ENCODE data around the gene ADGRL3. TPM values are rescaled to one million over a fixed set of nuclear protein-coding genes. Genes with fewer than 3 reads are reported as not detected.

ADGRL3 gene
- total and polyA plus RNA-seq, 2 donors (not counting 1 experiment from before 2014, with no cell fraction given), result under 0.01 to 0.05 TPM

DNA sequence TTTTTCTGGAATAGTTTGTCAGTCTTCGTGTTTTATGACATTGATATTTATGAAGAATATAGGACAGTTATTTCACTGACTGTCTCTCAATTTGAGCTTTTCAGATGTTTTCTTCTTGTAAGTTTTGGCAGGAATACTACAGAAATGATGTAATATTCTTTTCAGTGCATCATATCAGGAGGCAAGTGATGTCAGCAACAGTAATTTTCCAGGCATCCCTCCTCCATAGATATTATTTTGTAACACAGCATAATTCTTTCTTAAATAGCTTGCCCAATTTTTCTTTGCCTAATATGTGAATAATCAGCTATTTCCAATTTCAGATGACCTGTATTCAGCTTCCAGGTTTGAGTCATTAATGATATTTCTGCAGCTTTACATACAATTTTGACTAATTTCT lies 211.1 kb downstream of the ADGRL3 start:
- no peaks in the 10 kb centered on the region for H3K79me2 ChIP-seq (ENCODE audit: control insufficient read depth, insufficient read depth, low read length)
- no peaks in the 10 kb centered on the region for H3K4me1 ChIP-seq (ENCODE audit: control insufficient read depth, extremely low read depth, insufficient read depth, low read length)
- H3K4me3 ChIP-seq (replicated peaks in 1 of 4; ENCODE audit: control extremely low read depth in 1 of 4, insufficient read depth in 1 of 4, low read depth in 3 of 4, low read length in 4 of 4), result no peak overlapping the region
- H4K20me1 ChIP-seq (ENCODE audit: control insufficient read depth, extremely low read depth, insufficient read depth, low read length), result no peaks in the 10 kb centered on the region
- no peaks in the 10 kb centered on the region for H3K9me3 ChIP-seq (ENCODE audit: control insufficient read depth, insufficient read depth, low read depth, low read length)
- no peak overlapping the region for H3K4me2 ChIP-seq (ENCODE audit: extremely low read depth, insufficient read depth, low read length)
- DNase-seq (ENCODE audit: low read depth in 2 of 2), result peak in 1 of 2 donors; percentile 12
- no peak overlapping the region for H3K9ac ChIP-seq (ENCODE audit: insufficient read depth, low read length)
- no peak overlapping the region for H2AFZ ChIP-seq (ENCODE audit: low read length)
- no peak overlapping the region for H3K27ac ChIP-seq (ENCODE audit: insufficient read depth, low read length)
- no peaks in the 10 kb centered on the region for H3K27me3 ChIP-seq (ENCODE audit: control insufficient read depth, insufficient read depth, low read length)
- TF ChIP-seq, protein P1, sequence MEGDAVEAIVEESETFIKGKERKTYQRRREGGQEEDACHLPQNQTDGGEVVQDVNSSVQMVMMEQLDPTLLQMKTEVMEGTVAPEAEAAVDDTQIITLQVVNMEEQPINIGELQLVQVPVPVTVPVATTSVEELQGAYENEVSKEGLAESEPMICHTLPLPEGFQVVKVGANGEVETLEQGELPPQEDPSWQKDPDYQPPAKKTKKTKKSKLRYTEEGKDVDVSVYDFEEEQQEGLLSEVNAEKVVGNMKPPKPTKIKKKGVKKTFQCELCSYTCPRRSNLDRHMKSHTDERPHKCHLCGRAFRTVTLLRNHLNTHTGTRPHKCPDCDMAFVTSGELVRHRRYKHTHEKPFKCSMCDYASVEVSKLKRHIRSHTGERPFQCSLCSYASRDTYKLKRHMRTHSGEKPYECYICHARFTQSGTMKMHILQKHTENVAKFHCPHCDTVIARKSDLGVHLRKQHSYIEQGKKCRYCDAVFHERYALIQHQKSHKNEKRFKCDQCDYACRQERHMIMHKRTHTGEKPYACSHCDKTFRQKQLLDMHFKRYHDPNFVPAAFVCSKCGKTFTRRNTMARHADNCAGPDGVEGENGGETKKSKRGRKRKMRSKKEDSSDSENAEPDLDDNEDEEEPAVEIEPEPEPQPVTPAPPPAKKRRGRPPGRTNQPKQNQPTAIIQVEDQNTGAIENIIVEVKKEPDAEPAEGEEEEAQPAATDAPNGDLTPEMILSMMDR (conservative IDR thresholded peaks at IDR 0.05 in 1 of 2, IDR thresholded peaks at IDR 0.05 in 1 of 2; ENCODE audit: low read depth in 1 of 2, low read length in 2 of 2), result no peak
- TF ChIP-seq EZH2 (IDR thresholded peaks at IDR 0.05; ENCODE audit: low read length, missing control alignments), result no peak
- H3K36me3 ChIP-seq (ENCODE audit: control insufficient read depth, insufficient read depth, low read length), result no peaks in the 10 kb centered on the region

DNA sequence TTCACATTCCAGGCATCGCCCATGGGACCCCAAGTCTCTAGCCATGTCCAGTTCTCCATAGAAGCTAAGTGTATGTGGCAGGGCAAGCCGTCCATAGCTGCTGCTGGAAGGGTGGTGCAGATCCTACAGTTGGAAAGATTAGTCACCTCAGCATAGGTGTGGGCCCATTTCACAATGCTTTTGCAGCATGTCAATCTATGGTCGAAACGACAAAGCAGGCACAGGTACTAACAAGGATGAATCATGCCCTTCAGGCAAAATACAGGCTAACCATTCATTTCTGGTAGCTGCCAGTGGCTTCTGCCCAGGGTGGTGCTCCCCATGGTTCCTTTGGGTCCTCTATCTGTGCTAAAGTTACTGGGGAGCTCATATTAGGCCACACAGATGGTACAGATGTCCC lies 225.2 kb downstream of the ADGRL3 start:
- TF ChIP-seq, protein P1 (conservative IDR thresholded peaks at IDR 0.05 in 1 of 2, IDR thresholded peaks at IDR 0.05 in 1 of 2; ENCODE audit: low read depth in 1 of 2, low read length in 2 of 2), result no peak
- TF ChIP-seq EZH2 (IDR thresholded peaks at IDR 0.05; ENCODE audit: low read length, missing control alignments), result no peak

DNA sequence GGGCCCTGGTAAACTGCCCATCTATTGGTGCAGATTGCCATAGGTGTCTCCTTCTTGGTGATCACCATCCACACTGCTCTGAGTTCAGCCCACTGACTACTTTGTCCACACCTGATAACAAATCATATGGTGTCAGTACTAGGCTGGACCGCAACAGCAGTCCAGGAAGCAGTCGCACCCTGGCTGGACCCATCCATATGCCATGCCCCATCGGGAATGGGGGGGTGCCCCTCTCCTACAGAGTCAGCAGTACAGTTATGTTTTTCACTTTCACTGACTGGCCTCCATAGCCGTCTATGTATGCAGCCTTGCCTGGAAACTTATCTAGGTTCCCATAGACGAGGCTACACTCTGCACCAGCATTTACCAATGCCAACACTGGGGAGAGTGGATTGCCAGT lies 226.1 kb downstream of the ADGRL3 start:
- Histone ChIP-seq H3K4me1 (ENCODE audit: control insufficient read depth, extremely low read depth, insufficient read depth, low read length) (no peaks in the 10 kb centered on the region), H3K9me3 (ENCODE audit: control insufficient read depth, insufficient read depth, low read depth, low read length) (no peaks in the 10 kb centered on the region), H3K4me3 (replicated peaks in 1 of 4; ENCODE audit: control extremely low read depth in 1 of 4, insufficient read depth in 1 of 4, low read depth in 3 of 4, low read length in 4 of 4) (no peak overlapping the region), H3K36me3 (ENCODE audit: control insufficient read depth, insufficient read depth, low read length) (no peaks in the 10 kb centered on the region), H2AFZ (ENCODE audit: low read length) (no peak overlapping the region), H3K4me2 (ENCODE audit: extremely low read depth, insufficient read depth, low read length) (no peak overlapping the region), H4K20me1 (ENCODE audit: control insufficient read depth, extremely low read depth, insufficient read depth, low read length) (no peaks in the 10 kb centered on the region), H3K79me2 (ENCODE audit: control insufficient read depth, insufficient read depth, low read length) (no peaks in the 10 kb centered on the region), H3K9ac (ENCODE audit: insufficient read depth, low read length) (no peak overlapping the region), H3K27me3 (ENCODE audit: control insufficient read depth, insufficient read depth, low read length) (no peaks in the 10 kb centered on the region), H3K27ac (ENCODE audit: insufficient read depth, low read length) (no peak overlapping the region)
- TF ChIP-seq, protein P1 (conservative IDR thresholded peaks at IDR 0.05 in 1 of 2, IDR thresholded peaks at IDR 0.05 in 1 of 2; ENCODE audit: low read depth in 1 of 2, low read length in 2 of 2), result no peak
- TF ChIP-seq EZH2 (IDR thresholded peaks at IDR 0.05; ENCODE audit: low read length, missing control alignments), result no peak
- no peak for DNase-seq (ENCODE audit: low read depth in 2 of 2)

More for the DNA sequence above, 225.2 kb downstream of the ADGRL3 start:
- Histone ChIP-seq H3K36me3 (ENCODE audit: control insufficient read depth, insufficient read depth, low read length) (no peaks in the 10 kb centered on the region), H3K9me3 (ENCODE audit: control insufficient read depth, insufficient read depth, low read depth, low read length) (no peaks in the 10 kb centered on the region), H3K27me3 (ENCODE audit: control insufficient read depth, insufficient read depth, low read length) (no peaks in the 10 kb centered on the region), H3K79me2 (ENCODE audit: control insufficient read depth, insufficient read depth, low read length) (no peaks in the 10 kb centered on the region), H3K4me3 (replicated peaks in 1 of 4; ENCODE audit: control extremely low read depth in 1 of 4, insufficient read depth in 1 of 4, low read depth in 3 of 4, low read length in 4 of 4) (no peak overlapping the region), H2AFZ (ENCODE audit: low read length) (no peak overlapping the region), H3K27ac (ENCODE audit: insufficient read depth, low read length) (no peak overlapping the region), H4K20me1 (ENCODE audit: control insufficient read depth, extremely low read depth, insufficient read depth, low read length) (no peaks in the 10 kb centered on the region), H3K4me1 (ENCODE audit: control insufficient read depth, extremely low read depth, insufficient read depth, low read length) (no peaks in the 10 kb centered on the region), H3K9ac (ENCODE audit: insufficient read depth, low read length) (no peak overlapping the region), H3K4me2 (ENCODE audit: extremely low read depth, insufficient read depth, low read length) (no peak overlapping the region)
- DNase-seq (ENCODE audit: low read depth in 2 of 2), result no peak
